ENCODE measurements around the gene PADI1. TPM values are rescaled to one million over a fixed set of nuclear protein-coding genes. Genes with fewer than 3 reads are reported as not detected.

Gene PADI1
- total RNA-seq, 4 donors from 2014 or later, result 0.14 TPM; not detected in 3

DNA sequence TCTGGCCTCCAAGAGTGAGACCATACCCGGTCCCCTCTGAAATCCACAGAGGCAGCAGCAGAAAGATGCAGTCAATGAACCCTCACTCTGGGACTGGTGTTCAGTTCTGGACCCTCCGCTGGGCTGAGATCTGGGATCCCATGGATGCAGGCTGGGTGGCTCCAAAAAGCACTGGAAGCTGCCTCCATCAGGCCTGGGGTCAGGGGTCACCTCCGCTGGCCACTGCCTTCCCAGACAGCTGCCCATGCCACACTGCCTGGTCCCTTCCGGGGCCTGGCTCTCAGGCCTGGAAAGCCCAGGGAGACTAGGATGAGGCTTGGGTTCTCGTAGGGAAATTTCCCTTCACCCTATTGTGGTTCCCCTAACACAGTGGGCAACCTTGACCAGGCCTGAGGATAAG, 81.7 kb downstream of the PADI1 start:
- H3K4me1 ChIP-seq, result no peaks in the 10 kb centered on the region
- H3K36me3 ChIP-seq, result no peaks in the 10 kb centered on the region
- no peak for DNase-seq
- H3K4me3 ChIP-seq, result no peak overlapping the region
- intact Hi-C loops (cut with DNase I; ENCODE audit: low total_unique reads), result no loop called here
- no peaks in the 10 kb centered on the region for H3K27me3 ChIP-seq
- TF ChIP-seq POLR2A (IDR thresholded peaks at IDR 0.05), result no peak
- TF ChIP-seq, protein P1, sequence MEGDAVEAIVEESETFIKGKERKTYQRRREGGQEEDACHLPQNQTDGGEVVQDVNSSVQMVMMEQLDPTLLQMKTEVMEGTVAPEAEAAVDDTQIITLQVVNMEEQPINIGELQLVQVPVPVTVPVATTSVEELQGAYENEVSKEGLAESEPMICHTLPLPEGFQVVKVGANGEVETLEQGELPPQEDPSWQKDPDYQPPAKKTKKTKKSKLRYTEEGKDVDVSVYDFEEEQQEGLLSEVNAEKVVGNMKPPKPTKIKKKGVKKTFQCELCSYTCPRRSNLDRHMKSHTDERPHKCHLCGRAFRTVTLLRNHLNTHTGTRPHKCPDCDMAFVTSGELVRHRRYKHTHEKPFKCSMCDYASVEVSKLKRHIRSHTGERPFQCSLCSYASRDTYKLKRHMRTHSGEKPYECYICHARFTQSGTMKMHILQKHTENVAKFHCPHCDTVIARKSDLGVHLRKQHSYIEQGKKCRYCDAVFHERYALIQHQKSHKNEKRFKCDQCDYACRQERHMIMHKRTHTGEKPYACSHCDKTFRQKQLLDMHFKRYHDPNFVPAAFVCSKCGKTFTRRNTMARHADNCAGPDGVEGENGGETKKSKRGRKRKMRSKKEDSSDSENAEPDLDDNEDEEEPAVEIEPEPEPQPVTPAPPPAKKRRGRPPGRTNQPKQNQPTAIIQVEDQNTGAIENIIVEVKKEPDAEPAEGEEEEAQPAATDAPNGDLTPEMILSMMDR (IDR thresholded peaks at IDR 0.05), result no peak
- H3K9me3 ChIP-seq, result no peaks in the 10 kb centered on the region
- H3K27ac ChIP-seq, result no peak overlapping the region

DNA sequence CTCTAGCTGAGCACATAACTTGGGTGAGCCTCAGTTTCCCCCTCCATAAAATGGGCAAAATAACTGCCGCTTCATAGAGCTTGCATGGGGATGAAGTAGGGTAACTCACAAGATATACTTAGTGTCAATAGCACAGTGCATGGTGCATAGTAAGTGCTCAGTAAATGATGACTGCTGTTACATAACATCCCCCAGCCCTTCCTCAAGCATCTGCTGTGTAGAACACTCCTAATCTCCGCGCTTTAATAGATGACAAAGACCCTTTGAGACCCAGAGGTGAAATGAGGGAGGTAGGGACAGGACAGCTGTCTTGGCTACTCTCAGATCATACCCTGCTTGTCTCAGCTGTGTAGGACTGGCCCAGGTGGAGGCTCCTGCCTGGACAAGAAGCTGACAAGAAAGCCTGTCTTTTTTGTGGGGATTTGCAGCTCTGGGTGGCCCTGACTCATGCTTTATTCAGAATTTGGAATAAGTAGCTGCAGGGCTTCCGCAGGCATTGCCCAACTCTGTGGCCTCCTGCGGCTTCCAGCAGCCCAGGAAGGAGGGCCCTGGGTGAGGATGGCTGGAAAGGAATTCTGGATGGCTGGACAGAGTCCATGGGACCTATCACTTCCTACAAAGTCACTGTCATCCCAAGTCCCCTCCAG, 82.3 kb downstream of the PADI1 start:
- Histone ChIP-seq H3K4me3 (no peak overlapping the region), H3K4me1 (no peaks in the 10 kb centered on the region), H3K27me3 (no peaks in the 10 kb centered on the region), H3K9me3 (no peaks in the 10 kb centered on the region), H3K36me3 (no peaks in the 10 kb centered on the region), H3K27ac (no peak overlapping the region)
- intact Hi-C loops (cut with DNase I; ENCODE audit: low total_unique reads), result no loop called here
- DNase-seq, result no peak
- TF ChIP-seq POLR2A (IDR thresholded peaks at IDR 0.05), result no peak
- TF ChIP-seq, protein P1 (IDR thresholded peaks at IDR 0.05), result no peak

DNA sequence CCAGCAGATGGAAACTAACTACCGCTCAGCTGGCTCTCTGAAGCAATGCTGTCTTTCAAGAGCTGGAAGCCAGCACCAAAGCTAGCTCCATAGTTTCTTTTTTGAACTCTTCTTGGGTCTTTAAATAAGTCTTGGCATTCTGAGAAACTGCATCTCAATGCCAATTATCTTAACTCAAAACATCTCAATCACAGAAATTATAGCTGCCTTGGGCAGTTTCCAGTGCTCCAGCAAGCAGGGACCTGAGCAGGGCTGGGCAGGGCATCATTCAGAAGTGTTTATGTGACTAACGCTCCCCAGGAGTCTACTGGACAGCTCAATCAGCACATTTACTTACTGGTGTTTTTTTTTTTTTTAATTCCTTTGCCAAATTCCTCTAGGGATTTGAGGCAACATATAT, 84.8 kb downstream of the PADI1 start:
- no peak overlapping the region for H3K4me3 ChIP-seq
- DNase-seq, result no peak
- H3K4me1 ChIP-seq, result no peaks in the 10 kb centered on the region
- intact Hi-C loops (cut with DNase I; ENCODE audit: low total_unique reads), result no loop called here
- H3K9me3 ChIP-seq, result no peaks in the 10 kb centered on the region
- no peaks in the 10 kb centered on the region for H3K36me3 ChIP-seq
- TF ChIP-seq, protein P1 (IDR thresholded peaks at IDR 0.05), result no peak
- no peak for TF ChIP-seq POLR2A (IDR thresholded peaks at IDR 0.05)
- H3K27me3 ChIP-seq, result no peaks in the 10 kb centered on the region
- no peak overlapping the region for H3K27ac ChIP-seq

DNA sequence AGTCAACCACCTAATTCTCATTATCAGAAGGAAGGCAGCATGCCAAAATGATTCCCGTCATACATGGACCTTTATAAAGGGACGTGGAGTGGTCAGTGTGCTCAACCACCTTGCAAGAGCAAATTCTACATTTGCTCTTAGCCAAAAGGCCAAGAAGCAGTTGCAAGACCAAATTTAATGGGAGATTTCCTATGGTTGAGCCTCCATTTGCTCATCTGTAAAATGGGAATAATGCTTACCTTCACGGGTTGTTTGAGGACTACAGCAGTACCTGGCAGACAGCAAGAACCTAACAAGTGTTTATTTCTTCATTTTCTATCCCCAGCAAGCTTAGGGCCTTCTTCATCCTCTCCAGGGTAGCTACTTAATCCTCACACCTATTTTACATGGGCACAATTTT, 85.6 kb downstream of the PADI1 start:
- Histone ChIP-seq H3K4me1 (no peaks in the 10 kb centered on the region), H3K27me3 (no peaks in the 10 kb centered on the region), H3K4me3 (no peak overlapping the region), H3K9me3 (no peaks in the 10 kb centered on the region), H3K36me3 (no peaks in the 10 kb centered on the region), H3K27ac (no peak overlapping the region)
- DNase-seq, result no peak
- TF ChIP-seq POLR2A (IDR thresholded peaks at IDR 0.05), result no peak
- TF ChIP-seq, protein P1 (IDR thresholded peaks at IDR 0.05), result no peak
- intact Hi-C loops (cut with DNase I; ENCODE audit: low total_unique reads), result no loop called here

DNA sequence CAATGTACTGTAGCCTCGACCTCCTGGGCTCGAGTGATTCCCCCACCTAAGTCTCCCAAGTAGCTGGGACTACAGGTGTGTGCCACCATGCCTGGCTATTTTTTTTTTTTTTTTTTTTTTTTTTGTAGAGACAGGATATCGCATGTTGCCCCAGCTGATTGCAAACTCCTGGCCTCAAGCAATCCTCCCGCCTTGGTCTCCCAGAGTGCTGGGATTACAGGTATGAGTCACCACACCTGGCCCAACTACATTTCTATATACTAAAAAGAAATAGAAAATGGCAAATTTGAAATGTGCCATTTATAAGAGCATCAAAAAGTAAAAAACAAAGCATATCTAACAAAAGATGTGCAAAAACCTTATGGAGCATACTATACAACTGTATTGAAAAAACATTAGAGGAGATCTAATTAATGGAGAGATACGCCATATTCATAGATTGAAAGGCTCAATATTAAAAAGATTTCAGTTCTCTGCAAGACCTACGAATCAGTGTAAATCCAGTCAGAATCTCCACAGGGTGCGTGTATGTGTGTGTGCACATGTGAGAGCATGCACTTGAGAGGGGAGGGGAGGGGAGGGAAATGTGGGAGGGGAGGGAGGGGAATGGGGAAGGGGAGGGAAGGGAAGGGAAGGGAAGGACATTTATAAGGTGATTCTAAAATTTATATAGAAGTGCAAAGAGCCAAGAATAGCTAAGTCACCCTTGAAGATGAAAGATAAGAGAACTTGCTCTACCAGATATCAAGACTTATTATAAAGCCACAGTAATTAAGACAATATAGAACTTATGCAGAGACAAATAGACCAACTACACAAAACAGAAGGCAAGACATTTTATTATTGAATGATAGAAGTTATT, 87.6 kb downstream of the PADI1 start:
- Histone ChIP-seq H3K27me3 (no peaks in the 10 kb centered on the region), H3K9me3 (no peaks in the 10 kb centered on the region), H3K4me3 (no peak overlapping the region), H3K4me1 (no peaks in the 10 kb centered on the region), H3K36me3 (no peaks in the 10 kb centered on the region), H3K27ac (no peak overlapping the region)
- intact Hi-C loops (cut with DNase I; ENCODE audit: low total_unique reads), result no loop called here
- TF ChIP-seq, protein P1 (IDR thresholded peaks at IDR 0.05), result no peak
- no peak for TF ChIP-seq POLR2A (IDR thresholded peaks at IDR 0.05)
- DNase-seq, result no peak
